ENCODE data around the gene CD4.

GRCh38 chr12:6829536-6830220 is 40.4 kb downstream of the CD4 start:
- TF ChIP-seq, protein P1, sequence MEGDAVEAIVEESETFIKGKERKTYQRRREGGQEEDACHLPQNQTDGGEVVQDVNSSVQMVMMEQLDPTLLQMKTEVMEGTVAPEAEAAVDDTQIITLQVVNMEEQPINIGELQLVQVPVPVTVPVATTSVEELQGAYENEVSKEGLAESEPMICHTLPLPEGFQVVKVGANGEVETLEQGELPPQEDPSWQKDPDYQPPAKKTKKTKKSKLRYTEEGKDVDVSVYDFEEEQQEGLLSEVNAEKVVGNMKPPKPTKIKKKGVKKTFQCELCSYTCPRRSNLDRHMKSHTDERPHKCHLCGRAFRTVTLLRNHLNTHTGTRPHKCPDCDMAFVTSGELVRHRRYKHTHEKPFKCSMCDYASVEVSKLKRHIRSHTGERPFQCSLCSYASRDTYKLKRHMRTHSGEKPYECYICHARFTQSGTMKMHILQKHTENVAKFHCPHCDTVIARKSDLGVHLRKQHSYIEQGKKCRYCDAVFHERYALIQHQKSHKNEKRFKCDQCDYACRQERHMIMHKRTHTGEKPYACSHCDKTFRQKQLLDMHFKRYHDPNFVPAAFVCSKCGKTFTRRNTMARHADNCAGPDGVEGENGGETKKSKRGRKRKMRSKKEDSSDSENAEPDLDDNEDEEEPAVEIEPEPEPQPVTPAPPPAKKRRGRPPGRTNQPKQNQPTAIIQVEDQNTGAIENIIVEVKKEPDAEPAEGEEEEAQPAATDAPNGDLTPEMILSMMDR (IDR thresholded peaks at IDR 0.05) = peak in 2 of 6 experiments; percentile 14 to 19
- TF ChIP-seq POLR2A (IDR thresholded peaks at IDR 0.05) = no peak
